Stimulated activated naive B cell treated with anti-CD40 and anti-IgM and Interleukin-4, amounts not matched to agents 10 μg/mL and 1 μg/mL and 100 μg/mL, for 72 hours (primary cell): ENCODE measurements around the gene MYRIP.

Source experiments
- ATAC-seq, 2 donors: fragments of 150-1000 bp; cut with Tn5 transposase; replicated peaks; 2 replicates each; pipeline ENCODE4 v1.10.0; 2021; ENCODE audit warnings: moderate library complexity in 1 of 2
- DNase-seq: peaks from one replicate; pipeline ENCODE4 v3.0.0; 2021
- H3K27ac Mint-ChIP-seq: one replicate; pipeline ENCODE4 v1.8.0; 2022; ENCODE audit warnings: mild to moderate bottlenecking, mixed read lengths
- H3K27me3 Mint-ChIP-seq, 2 donors: one replicate each; pipeline ENCODE4 v1.8.0; 2022; ENCODE audit warnings: mixed read lengths in 2 of 2
- H3K36me3 Mint-ChIP-seq, 2 donors: one replicate each; pipeline ENCODE4 v1.8.0; 2022; ENCODE audit warnings: mixed read lengths in 2 of 2, mild to moderate bottlenecking in 1 of 2
- H3K4me1 Mint-ChIP-seq, 2 donors: one replicate each; pipeline ENCODE4 v1.8.0; 2022; ENCODE audit warnings: mixed read lengths in 2 of 2, mild to moderate bottlenecking in 1 of 2
- H3K4me3 Mint-ChIP-seq, 2 donors: one replicate each; pipeline ENCODE4 v1.8.0; 2022; ENCODE audit warnings: mild to moderate bottlenecking in 2 of 2, mixed read lengths in 2 of 2, moderate library complexity in 1 of 2
- H3K9me3 Mint-ChIP-seq, 2 donors: one replicate each; pipeline ENCODE4 v1.8.0; 2022; ENCODE audit warnings: mixed read lengths in 2 of 2, mild to moderate bottlenecking in 1 of 2

MYRIP gene

GRCh38 chr3:39900462-39901002 lies 91.1 kb downstream of the MYRIP start:
- no peaks in the 10 kb centered on the region for H3K9me3 Mint-ChIP-seq
- no peak overlapping the region for H3K27ac Mint-ChIP-seq
- H3K36me3 Mint-ChIP-seq = no peaks in the 10 kb centered on the region
- no peak for DNase-seq
- no peak for ATAC-seq
- no peaks in the 10 kb centered on the region for H3K27me3 Mint-ChIP-seq
- H3K4me1 Mint-ChIP-seq = no peaks in the 10 kb centered on the region
- H3K4me3 Mint-ChIP-seq = no peak overlapping the region

GRCh38 chr3:39903253-39903652 lies 93.8 kb downstream of the MYRIP start:
- DNase-seq (no peak), ATAC-seq (no peak)
- no peaks in the 10 kb centered on the region for H3K4me1 Mint-ChIP-seq
- no peaks in the 10 kb centered on the region for H3K36me3 Mint-ChIP-seq
- H3K27ac Mint-ChIP-seq = no peak overlapping the region
- no peaks in the 10 kb centered on the region for H3K9me3 Mint-ChIP-seq
- no peak overlapping the region for H3K4me3 Mint-ChIP-seq
- no peaks in the 10 kb centered on the region for H3K27me3 Mint-ChIP-seq

- no peaks in the 10 kb centered on the region for H3K36me3 Mint-ChIP-seq
- no peaks in the 10 kb centered on the region for H3K27me3 Mint-ChIP-seq
- no peaks in the 10 kb centered on the region for H3K9me3 Mint-ChIP-seq
- H3K27ac Mint-ChIP-seq = no peak overlapping the region
- DNase-seq = no peak
- no peaks in the 10 kb centered on the region for H3K4me1 Mint-ChIP-seq
- no peak for ATAC-seq
- no peak overlapping the region for H3K4me3 Mint-ChIP-seq
Measured at GRCh38 chr3:39905788-39906187, 96.4 kb downstream of the MYRIP start.

- H3K36me3 Mint-ChIP-seq = no peaks in the 10 kb centered on the region
- ATAC-seq = no peak
- no peaks in the 10 kb centered on the region for H3K4me1 Mint-ChIP-seq
- DNase-seq = no peak
- no peaks in the 10 kb centered on the region for H3K27me3 Mint-ChIP-seq
- no peaks in the 10 kb centered on the region for H3K9me3 Mint-ChIP-seq
- no peak overlapping the region for H3K4me3 Mint-ChIP-seq
- no peak overlapping the region for H3K27ac Mint-ChIP-seq
Measured at GRCh38 chr3:39907981-39908380, 98.6 kb downstream of the MYRIP start.

GRCh38 chr3:39910135-39910534 lies 100.7 kb downstream of the MYRIP start:
- ATAC-seq = no peak
- Mint-ChIP-seq H3K4me3 (no peak overlapping the region), H3K9me3 (no peaks in the 10 kb centered on the region), H3K27me3 (no peaks in the 10 kb centered on the region), H3K4me1 (no peaks in the 10 kb centered on the region), H3K36me3 (no peaks in the 10 kb centered on the region), H3K27ac (no peak overlapping the region)
- no peak for DNase-seq

- no peaks in the 10 kb centered on the region for H3K4me1 Mint-ChIP-seq
- no peaks in the 10 kb centered on the region for H3K9me3 Mint-ChIP-seq
- DNase-seq (no peak), ATAC-seq (no peak)
- H3K36me3 Mint-ChIP-seq = no peaks in the 10 kb centered on the region
- no peak overlapping the region for H3K4me3 Mint-ChIP-seq
- no peak overlapping the region for H3K27ac Mint-ChIP-seq
- H3K27me3 Mint-ChIP-seq = no peaks in the 10 kb centered on the region
Measured at GRCh38 chr3:39910826-39911464, 101.5 kb downstream of the MYRIP start.

- Mint-ChIP-seq H3K27ac (no peak overlapping the region), H3K27me3 (no peaks in the 10 kb centered on the region), H3K4me3 (no peak overlapping the region), H3K4me1 (no peaks in the 10 kb centered on the region), H3K36me3 (no peaks in the 10 kb centered on the region), H3K9me3 (no peaks in the 10 kb centered on the region)
- ATAC-seq (no peak), DNase-seq (no peak)
Measured at GRCh38 chr3:39911465-39912309, 102.3 kb downstream of the MYRIP start.

GRCh38 chr3:39915027-39915426 lies 105.6 kb downstream of the MYRIP start:
- H3K27me3 Mint-ChIP-seq = no peaks in the 10 kb centered on the region
- no peak overlapping the region for H3K4me3 Mint-ChIP-seq

GRCh38 chr3:39917065-39917773 lies 107.8 kb downstream of the MYRIP start:
- no peak for DNase-seq
- ATAC-seq = peak in 1 of 2 donors; percentile 42
- Mint-ChIP-seq H3K4me1 (no peaks in the 10 kb centered on the region), H3K27me3 (no peaks in the 10 kb centered on the region), H3K36me3 (no peaks in the 10 kb centered on the region), H3K27ac (no peak overlapping the region), H3K9me3 (peaks cover 0 to 1% of the 10 kb centered on the region in 2 donors), H3K4me3 (no peak overlapping the region)

More at GRCh38 chr3:39915027-39915426, 105.6 kb downstream of the MYRIP start:
- no peak overlapping the region for H3K27ac Mint-ChIP-seq
- DNase-seq (no peak), ATAC-seq (no peak)
- H3K9me3 Mint-ChIP-seq = peaks cover 0 to 1% of the 10 kb centered on the region in 2 donors
- no peaks in the 10 kb centered on the region for H3K36me3 Mint-ChIP-seq
- no peaks in the 10 kb centered on the region for H3K4me1 Mint-ChIP-seq

GRCh38 chr3:39919281-39919680 lies 109.9 kb downstream of the MYRIP start:
- Mint-ChIP-seq H3K27ac (no peak overlapping the region), H3K27me3 (no peaks in the 10 kb centered on the region), H3K4me3 (no peak overlapping the region), H3K36me3 (no peaks in the 10 kb centered on the region), H3K9me3 (peaks cover 1 to 5% of the 10 kb centered on the region in 2 donors), H3K4me1 (no peaks in the 10 kb centered on the region)
- ATAC-seq (no peak), DNase-seq (no peak)

GRCh38 chr3:39920271-39920670 lies 110.9 kb downstream of the MYRIP start:
- Mint-ChIP-seq H3K4me3 (no peak overlapping the region), H3K4me1 (no peaks in the 10 kb centered on the region), H3K27me3 (no peaks in the 10 kb centered on the region), H3K36me3 (no peaks in the 10 kb centered on the region), H3K27ac (no peak overlapping the region), H3K9me3 (peaks cover 5 to 13% of the 10 kb centered on the region in 2 donors)
- ATAC-seq (no peak), DNase-seq (no peak)

- Mint-ChIP-seq H3K27ac (no peak overlapping the region), H3K4me3 (no peak overlapping the region), H3K9me3 (peaks cover 12 to 13% of the 10 kb centered on the region in 2 donors), H3K36me3 (no peaks in the 10 kb centered on the region), H3K27me3 (no peaks in the 10 kb centered on the region), H3K4me1 (no peaks in the 10 kb centered on the region)
- no peak for DNase-seq
- no peak for ATAC-seq
Measured at GRCh38 chr3:39927479-39927878, 118.1 kb downstream of the MYRIP start.

- ATAC-seq (no peak), DNase-seq (no peak)
- Mint-ChIP-seq H3K9me3 (no peaks in the 10 kb centered on the region), H3K4me3 (no peak overlapping the region), H3K27me3 (no peaks in the 10 kb centered on the region), H3K4me1 (no peaks in the 10 kb centered on the region), H3K36me3 (no peaks in the 10 kb centered on the region), H3K27ac (no peak overlapping the region)
Measured at GRCh38 chr3:39933986-39934693, 124.7 kb downstream of the MYRIP start.

GRCh38 chr3:39934696-39935095 lies 125.3 kb downstream of the MYRIP start:
- Mint-ChIP-seq H3K4me3 (no peak overlapping the region), H3K27ac (no peak overlapping the region), H3K36me3 (no peaks in the 10 kb centered on the region), H3K4me1 (no peaks in the 10 kb centered on the region), H3K9me3 (no peaks in the 10 kb centered on the region), H3K27me3 (no peaks in the 10 kb centered on the region)
- no peak for DNase-seq
- no peak for ATAC-seq
